Islet of Langerhans (tissue), 1 donor: Measurements from ENCODE around the gene EPB41L5.
"Not testable (repeated sequence)": the region's sequence is repeated elsewhere in the genome, so short reads cannot be mapped to it uniquely, and the experiment has no call there.

Experiments used
- FAIRE-seq: peaks from one replicate; lab custom pipeline; 2011; peaks lifted over from hg19 to GRCh38; lab: Jason Lieb, UNC

The EPB41L5 gene

GRCh38 chr2:120012771-120013596, at the start of gene EPB41L5:
TSS of gene EPB41L5 (plus strand) at chr2:120013077. CDS start at chr2:120019085, 6,008 bp downstream.
- FAIRE-seq = no peak

GRCh38 chr2:119981896-119982295, 31.0 kb upstream of the EPB41L5 start:
- no peak for FAIRE-seq

GRCh38 chr2:119982506-119982905, 30.4 kb upstream of the EPB41L5 start:
- FAIRE-seq = no peak

GRCh38 chr2:119983108-119983507, 29.8 kb upstream of the EPB41L5 start:
- FAIRE-seq = no peak

GRCh38 chr2:119996148-119996547, 16.7 kb upstream of the EPB41L5 start:
- no peak for FAIRE-seq

DNA sequence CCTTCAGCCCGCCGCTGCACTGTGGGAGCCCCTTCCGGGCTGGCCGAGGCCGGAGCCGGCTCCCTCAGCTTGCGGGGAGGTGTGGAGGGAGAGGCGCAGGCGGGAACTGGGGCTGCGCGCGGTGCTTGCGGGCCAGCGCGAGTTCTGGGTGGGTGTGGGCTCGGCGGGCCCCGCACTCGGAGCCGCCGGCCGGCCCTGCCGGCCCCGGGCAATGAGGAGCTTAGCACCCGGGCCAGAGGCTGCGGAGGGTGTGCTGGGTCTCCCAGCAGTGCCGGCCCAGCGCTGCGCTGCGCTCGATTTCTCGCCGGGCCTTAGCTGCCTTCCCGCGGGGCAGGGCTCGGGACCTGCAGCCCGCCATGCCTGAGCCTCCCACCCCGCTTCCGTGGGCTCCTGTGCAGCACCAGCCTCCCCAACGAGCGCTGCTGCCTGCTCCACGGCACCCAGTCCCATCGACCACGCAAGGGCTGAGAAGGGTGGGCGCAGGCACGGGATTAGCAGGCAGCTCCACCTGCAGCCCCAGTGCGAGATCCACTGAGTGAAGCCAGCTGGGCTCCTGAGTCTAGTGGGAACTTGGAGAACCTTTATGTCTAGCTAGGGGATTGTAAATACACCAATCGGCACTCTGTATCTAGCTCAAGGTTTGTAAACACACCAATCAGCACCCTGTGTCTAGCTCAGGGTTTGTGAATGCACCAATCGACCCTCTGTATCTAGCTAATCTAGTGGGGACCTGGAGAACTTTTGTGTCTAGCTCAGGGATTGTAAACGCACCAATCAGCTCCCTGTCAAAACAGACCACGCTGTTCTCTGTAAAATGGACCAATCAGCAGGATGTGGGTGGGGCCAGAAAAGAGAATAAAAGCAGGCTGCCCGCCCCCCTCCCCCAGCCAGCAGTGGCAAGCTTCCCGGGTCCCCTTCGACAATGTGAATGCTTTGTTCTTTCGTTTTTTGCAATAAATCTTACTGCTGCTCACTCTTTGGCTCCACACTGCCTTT, 15.7 kb upstream of the EPB41L5 start:
- not testable (repeated sequence) for FAIRE-seq

- FAIRE-seq = no peak
Observed at GRCh38 chr2:120001471-120001870, 11.4 kb upstream of the EPB41L5 start.

DNA sequence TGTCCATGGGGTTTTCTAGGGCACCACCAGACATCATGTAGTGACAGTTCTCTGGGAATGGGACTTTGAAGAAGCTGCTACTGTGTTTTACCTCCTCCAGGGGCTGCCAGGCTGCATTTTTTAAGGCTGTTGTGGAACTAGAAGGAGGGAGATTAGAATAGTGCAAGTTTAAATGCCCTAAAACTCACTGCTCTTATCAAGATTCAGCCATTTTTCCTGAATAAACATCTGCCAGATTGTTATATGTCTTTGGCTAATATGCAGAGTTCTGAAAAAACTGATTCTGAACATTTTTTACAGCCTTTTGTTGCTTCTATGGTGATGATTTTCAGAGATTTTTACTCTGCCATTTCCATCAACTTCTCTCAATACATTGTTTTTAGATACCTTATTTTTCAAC, 8.6 kb upstream of the EPB41L5 start:
- no peak for FAIRE-seq

DNA sequence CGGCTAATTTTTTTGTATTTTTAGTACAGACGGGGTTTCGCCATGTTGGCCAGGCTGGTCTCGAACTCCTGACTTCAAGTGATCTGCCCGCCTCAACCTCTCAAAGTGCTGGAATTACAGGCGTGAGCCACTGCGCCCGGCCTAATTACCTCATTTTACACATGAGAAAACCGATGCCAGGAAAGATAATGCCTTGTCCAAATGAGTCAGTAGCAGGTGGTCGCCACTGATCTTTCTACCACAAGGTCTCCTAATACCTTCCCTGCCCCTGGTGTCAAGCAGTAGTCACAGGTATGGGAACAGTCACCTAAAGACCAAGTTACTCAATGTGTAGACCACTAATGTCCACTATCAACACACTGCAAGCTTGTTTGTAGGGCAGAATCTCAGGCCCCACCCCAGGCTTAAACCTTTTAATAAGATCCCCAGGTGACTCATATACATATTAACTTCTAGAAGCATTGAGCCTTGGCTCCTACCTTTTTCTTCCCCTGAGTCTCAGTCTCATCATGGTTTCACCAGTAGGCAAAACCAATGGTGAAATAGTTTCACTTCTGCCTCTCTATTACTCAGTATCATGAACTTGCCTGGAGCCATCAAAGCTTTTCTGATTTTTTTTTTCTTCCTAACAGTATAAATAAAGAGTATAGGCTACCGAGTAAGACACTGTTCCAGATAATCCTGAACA, 6.9 kb upstream of the EPB41L5 start:
- FAIRE-seq = no peak

GRCh38 chr2:120007851-120008250, 5.0 kb upstream of the EPB41L5 start:
- no peak for FAIRE-seq

GRCh38 chr2:120012363-120012762, 514 bp upstream of the EPB41L5 start:
- no peak for FAIRE-seq

- FAIRE-seq = no peak
Observed at GRCh38 chr2:120013597-120014223, 833 bp downstream of the EPB41L5 start.

- FAIRE-seq = peak; percentile 69
Observed at GRCh38 chr2:120014226-120014980, 1.5 kb downstream of the EPB41L5 start.

DNA sequence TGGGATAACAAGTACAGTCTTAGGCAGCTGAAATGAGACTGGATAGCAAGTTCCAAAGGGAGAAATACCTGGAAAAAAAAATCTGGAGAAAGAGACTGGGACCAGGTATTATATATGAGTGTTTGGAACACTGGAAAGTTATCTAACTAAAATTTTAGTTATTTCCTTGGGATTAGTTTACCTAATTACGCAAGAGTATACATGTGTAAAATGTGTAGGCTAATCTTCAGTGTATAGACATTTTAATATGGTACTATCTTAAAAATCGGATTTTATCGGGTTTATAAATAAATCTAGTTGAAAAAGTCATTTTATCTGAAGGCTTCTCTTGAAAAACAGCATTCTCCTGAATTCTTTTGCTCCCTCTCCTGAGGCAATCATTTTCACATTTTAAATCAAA, 3.9 kb downstream of the EPB41L5 start:
- FAIRE-seq = no peak

GRCh38 chr2:120017201-120017600, 4.3 kb downstream of the EPB41L5 start:
- FAIRE-seq = no peak

- FAIRE-seq = no peak
Observed at GRCh38 chr2:120018549-120018948, 5.7 kb downstream of the EPB41L5 start.

DNA sequence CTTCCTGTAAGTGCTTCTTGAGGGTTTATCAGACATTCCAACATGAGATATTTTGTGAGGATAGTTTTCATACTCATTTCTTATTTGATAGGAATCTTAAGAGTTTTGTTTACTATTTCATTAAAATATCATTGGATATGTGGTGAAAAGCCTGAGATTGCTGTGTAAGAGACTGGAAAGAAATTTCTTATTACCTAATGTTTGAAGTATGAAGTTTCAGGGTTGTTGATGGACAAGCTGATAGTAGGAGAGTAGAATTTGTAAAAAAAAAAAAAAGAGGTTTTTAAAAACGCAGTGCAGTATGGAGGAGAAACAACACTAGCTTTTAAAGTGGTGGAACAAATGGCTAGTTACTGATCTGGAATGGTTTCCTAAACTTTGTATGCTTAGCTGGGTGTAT, 7.7 kb downstream of the EPB41L5 start:
- FAIRE-seq = no peak

- not testable (repeated sequence) for FAIRE-seq
Observed at GRCh38 chr2:120022505-120022904, 9.6 kb downstream of the EPB41L5 start.

GRCh38 chr2:120026890-120027289, 14.0 kb downstream of the EPB41L5 start:
- no peak for FAIRE-seq

GRCh38 chr2:120028795-120029194, 15.9 kb downstream of the EPB41L5 start:
- FAIRE-seq = no peak
